ENCODE measurements around the gene LGALS1.
A peak's percentile ranks its signal among the peaks of the same experiment; 100 is the strongest.
"Not testable (repeated sequence)": the region's sequence is repeated elsewhere in the genome, so short reads cannot be mapped to it uniquely, and the experiment has no call there.

The LGALS1 gene

GRCh38 chr22:37690407-37690806 lies 15.0 kb downstream of the LGALS1 start:
- no peak for DNase-seq (ENCODE audit: low read depth in 2 of 2)

- DNase-seq (ENCODE audit: low read depth in 2 of 2) = no peak
Observed at GRCh38 chr22:37690901-37691504, 15.6 kb downstream of the LGALS1 start.

GRCh38 chr22:37692627-37693285 lies 17.3 kb downstream of the LGALS1 start:
- no peak for DNase-seq (ENCODE audit: low read depth in 2 of 2)

GRCh38 chr22:37694131-37694530 lies 18.7 kb downstream of the LGALS1 start:
- not testable (repeated sequence) for DNase-seq (ENCODE audit: low read depth in 2 of 2)

- not testable (repeated sequence) for DNase-seq (ENCODE audit: low read depth in 2 of 2)
Observed at GRCh38 chr22:37696260-37696656, 20.8 kb downstream of the LGALS1 start.

GRCh38 chr22:37696657-37697537 lies 21.5 kb downstream of the LGALS1 start, which contains the start of gene TRIOBP:
Gene TRIOBP, plus strand, starts transcription at chr22:37697048. Its CDS starts 4,318 bp downstream, at chr22:37701366.
- DNase-seq (ENCODE audit: low read depth in 2 of 2) = peak; percentile 57 to 69

- DNase-seq (ENCODE audit: low read depth in 2 of 2) = no peak
Observed at GRCh38 chr22:37697538-37697835, 22.1 kb downstream of the LGALS1 start.

GRCh38 chr22:37701141-37701786 lies 25.8 kb downstream of the LGALS1 start:
- DNase-seq (ENCODE audit: low read depth in 2 of 2) = no peak

- DNase-seq (ENCODE audit: low read depth in 2 of 2) = no peak
Observed at GRCh38 chr22:37703906-37704305, 28.5 kb downstream of the LGALS1 start.

- DNase-seq (ENCODE audit: low read depth in 2 of 2) = no peak
Observed at GRCh38 chr22:37704645-37705044, 29.2 kb downstream of the LGALS1 start.

GRCh38 chr22:37705205-37705604 lies 29.8 kb downstream of the LGALS1 start:
- no peak for DNase-seq (ENCODE audit: low read depth in 2 of 2)

GRCh38 chr22:37708580-37709444 lies 33.4 kb downstream of the LGALS1 start:
- no peak for DNase-seq (ENCODE audit: low read depth in 2 of 2)

GRCh38 chr22:37709445-37709765 lies 34.0 kb downstream of the LGALS1 start:
- no peak for DNase-seq (ENCODE audit: low read depth in 2 of 2)

GRCh38 chr22:37710675-37711074 lies 35.2 kb downstream of the LGALS1 start:
- DNase-seq (ENCODE audit: low read depth in 2 of 2) = no peak

GRCh38 chr22:37711490-37711889 lies 36.1 kb downstream of the LGALS1 start:
- no peak for DNase-seq (ENCODE audit: low read depth in 2 of 2)

GRCh38 chr22:37713761-37714160 lies 38.3 kb downstream of the LGALS1 start:
- DNase-seq (ENCODE audit: low read depth in 2 of 2) = no peak

- DNase-seq (ENCODE audit: low read depth in 2 of 2) = no peak
Observed at GRCh38 chr22:37714634-37715033, 39.2 kb downstream of the LGALS1 start.

GRCh38 chr22:37715760-37716159 lies 40.3 kb downstream of the LGALS1 start:
- no peak for DNase-seq (ENCODE audit: low read depth in 2 of 2)

GRCh38 chr22:37716708-37717107 lies 41.3 kb downstream of the LGALS1 start:
- no peak for DNase-seq (ENCODE audit: low read depth in 2 of 2)

- DNase-seq (ENCODE audit: low read depth in 2 of 2) = not testable (repeated sequence)
Observed at GRCh38 chr22:37717235-37717634, 41.8 kb downstream of the LGALS1 start.

GRCh38 chr22:37717746-37718305 lies 42.4 kb downstream of the LGALS1 start:
- not testable (repeated sequence) for DNase-seq (ENCODE audit: low read depth in 2 of 2)

All from stimulated activated CD8-positive, alpha-beta memory T cell treated with anti-CD3 and anti-CD28 coated beads, Interleukin-2, amount 100 ng/mL, for 1 hour (primary cell).